K562 (cell line): ENCODE data around the gene VPREB1. TPM values are rescaled to one million over a fixed set of nuclear protein-coding genes. Genes with fewer than 3 reads are reported as not detected.
A peak's percentile ranks its signal among the peaks of the same experiment; 100 is the strongest.

ENCODE experiments used
- BRCA1 ChIP-seq, 2 experiments: fragments of 450-650 bp in 1 of 2; sonication (generic) in 1 of 2; formaldehyde crosslinking in 1 of 2; IDR thresholded peaks; 2 replicates each; pipeline versions ENCODE4 v1.5.0 to v1.6.1; 2017 to 2020; ENCODE audit warnings: mild to moderate bottlenecking in 1 of 2, missing genetic modification reagents in 1 of 2
- CCAR2 ChIP-seq: fragments of 200-400 bp; formaldehyde crosslinking; IDR thresholded peaks from 2 replicates; pipeline ENCODE4 v1.6.1; 2017; ENCODE audit warnings: mild to moderate bottlenecking, low read depth, low read length
- CXXC5 ChIP-seq: fragments of 250-450 bp; sonication (Bioruptor Pico); IDR thresholded peaks from 2 replicates; pipeline ENCODE4 v1.8.0; 2022; ENCODE audit warnings: inconsistent platforms, mild to moderate bottlenecking, moderate library complexity
- MAFG ChIP-seq: fragments of 450-650 bp; conservative IDR thresholded peaks from 2 replicates; pipeline ENCODE4 v1.6.1; 2016; ENCODE audit warnings: missing genetic modification characterization, missing compliant biosample characterization
- MXI1 ChIP-seq: IDR thresholded peaks from 2 replicates; pipeline ENCODE4 v1.6.1; 2011; ENCODE audit warnings: low read depth, mild to moderate bottlenecking, improper control_type of control experiment, low read length
- REST ChIP-seq, 2 experiments: fragments of 450-650 bp; formaldehyde crosslinking in 1 of 2; IDR thresholded peaks; 2 replicates each; pipeline versions ENCODE4 v1.4.0 to v1.6.1; 2014 to 2020; ENCODE audit warnings: mild to moderate bottlenecking in 2 of 2, borderline replicate concordance in 1 of 2, low read depth in 1 of 2
- SAP30 ChIP-seq: fragments of 200-600 bp; sonication (generic); IDR thresholded peaks from 2 replicates; pipeline ENCODE4 v1.6.1; 2012; ENCODE audit warnings: borderline replicate concordance, low read depth, mild to moderate bottlenecking, moderate library complexity, low read length, control low read depth, inconsistent platforms; ENCODE audit not compliant: insufficient read depth, poor library complexity, severe bottlenecking
- TCFL5 ChIP-seq: fragments of 250-450 bp; sonication (Bioruptor Pico); conservative IDR thresholded peaks from 2 replicates; pipeline ENCODE4 v1.6.1; 2021; ENCODE audit warnings: mild to moderate bottlenecking, moderate library complexity, matching md5 sums
- XRCC3 ChIP-seq: fragments of 450-650 bp; IDR thresholded peaks from 2 replicates; pipeline ENCODE4 v1.6.1; 2017; ENCODE audit warnings: mild to moderate bottlenecking, moderate library complexity
- ZNF217 ChIP-seq: sonication (generic); formaldehyde crosslinking; IDR thresholded peaks from 2 replicates; pipeline ENCODE4 v1.8.0; 2022; ENCODE audit warnings: mild to moderate bottlenecking, missing genetic modification reagents
- ZNF561 ChIP-seq: fragments of 450-650 bp; formaldehyde crosslinking; conservative IDR thresholded peaks from 2 replicates; pipeline ENCODE4 v1.4.0; 2020; ENCODE audit warnings: mild to moderate bottlenecking, moderate library complexity
- ZNF655 ChIP-seq: fragments of 250-450 bp; sonication (Bioruptor Pico); IDR thresholded peaks from 2 replicates; pipeline ENCODE4 v1.5.0; 2021
- polyA plus RNA-seq, 8 experiments: library from polyadenylated mRNA; depleted of rRNA in 4 of 8; stranded (reverse) in 5 of 8; unstranded in 3 of 8; fragments of >200 nt; fragmentation: Nextera tagmentation in 2 of 8; fragmentation: Illumina TruSeq in 1 of 8; extraction: Ambion mirVana in 2 of 8; extraction: Trizol in 1 of 8; gene quantifications; 2 replicates each; pipeline versions ENCODE4 v1.2.1 to v1.2.3, GENCODE V29; 2011 to 2014; ENCODE audit warnings: inconsistent platforms in 1 of 8, missing spikeins in 1 of 8
- total RNA-seq, 7 experiments: library from RNA; depleted of rRNA in 6 of 7; stranded (reverse); fragments of >200 nt in 6 of 7; fragmentation: Illumina TruSeq in 2 of 7; extraction: Trizol in 2 of 7; gene quantifications; 2 replicates each; pipeline versions ENCODE4 v1.2.1 to v1.2.3, GENCODE V29; 2011 to 2021; ENCODE audit warnings: low replicate concordance in 1 of 7

The VPREB1 gene
- total and polyA plus RNA-seq, 9 of the 15 experiments (the other 6 are each of a cell fraction or from before 2014, with no cell fraction given) = not detected

- no peak for TF ChIP-seq ZNF655 (CRISPR knock-in tag)
- TF ChIP-seq MAFG (tag) = peak; percentile 99
- TF ChIP-seq ZNF217 (CRISPR knock-in tag) = no peak
- no peak for TF ChIP-seq BRCA1 (IDR thresholded peaks at IDR 0.05)
- no peak for TF ChIP-seq BRCA1 (CRISPR knock-in tag; IDR thresholded peaks at IDR 0.05)
- TF ChIP-seq SAP30 = no peak
- peak; percentile 10; the same call in 1 of the 2 replicates for TF ChIP-seq MXI1
- no peak for TF ChIP-seq ZNF561
- TF ChIP-seq CCAR2 = 0 out of 2 replicates have a peak, but pooled peaks have one; percentile 25
- TF ChIP-seq XRCC3 = no peak
- TF ChIP-seq CXXC5 (CRISPR knock-in tag) = peak; percentile 47
- TF ChIP-seq REST (IDR thresholded peaks at IDR 0.05; ENCODE audit: borderline replicate concordance) = peak; percentile 95
- TF ChIP-seq REST (CRISPR knock-in tag; IDR thresholded peaks at IDR 0.05; ENCODE audit: low read depth) = peak; percentile 28; the same call in 1 of the 2 replicates
- no peak for TF ChIP-seq TCFL5 (CRISPR knock-in tag)
Measured at GRCh38 chr22:22195265-22196017, 49.1 kb upstream of the VPREB1 start (continued).
